NB4 (cell line): ENCODE data around the gene GLCE.

Experiments
- CTCF ChIP-seq: IDR thresholded peaks from one replicate; pipeline ENCODE4 v1.5.1; 2012; ENCODE audit warnings: low read depth, low read length
- POLR2A ChIP-seq: IDR thresholded peaks from 2 replicates; pipeline ENCODE4 v1.6.1; 2011; ENCODE audit warnings: mild to moderate bottlenecking; ENCODE audit not compliant: insufficient read length; ENCODE audit errors: extremely low read depth

- TF ChIP-seq POLR2A (no peak), CTCF (no peak)
Observed at GRCh38 chr15:69224383-69224782, 63.9 kb downstream of the GLCE start.
